Measurements from ENCODE around the gene TNKS1BP1.
A peak's percentile ranks its signal among the peaks of the same experiment; 100 is the strongest.
"Not testable (repeated sequence)": the region's sequence is repeated elsewhere in the genome, so short reads cannot be mapped to it uniquely, and the experiment has no call there.

Gene TNKS1BP1

GRCh38 chr11:57354699-57355098, 29.9 kb upstream of the TNKS1BP1 start:
- no peak for DNase-seq (ENCODE audit: low spot score)

GRCh38 chr11:57353852-57354251, 29.1 kb upstream of the TNKS1BP1 start:
- DNase-seq (ENCODE audit: low spot score), result no peak

GRCh38 chr11:57353446-57353845, 28.7 kb upstream of the TNKS1BP1 start:
- no peak for DNase-seq (ENCODE audit: low spot score)

- no peak for DNase-seq (ENCODE audit: low spot score)
Observed at GRCh38 chr11:57353036-57353435, 28.3 kb upstream of the TNKS1BP1 start.

- no peak for DNase-seq (ENCODE audit: low spot score)
Observed at GRCh38 chr11:57349491-57350274, 24.9 kb upstream of the TNKS1BP1 start.

- DNase-seq (ENCODE audit: low spot score), result no peak
Observed at GRCh38 chr11:57348636-57349313, 24.0 kb upstream of the TNKS1BP1 start.

GRCh38 chr11:57348052-57348451, 23.3 kb upstream of the TNKS1BP1 start:
- DNase-seq (ENCODE audit: low spot score), result no peak

- no peak for DNase-seq (ENCODE audit: low spot score)
Observed at GRCh38 chr11:57347336-57347735, 22.6 kb upstream of the TNKS1BP1 start.

GRCh38 chr11:57345555-57346211, 20.9 kb upstream of the TNKS1BP1 start:
- peak; percentile 73 for DNase-seq (ENCODE audit: low spot score)

- no peak for DNase-seq (ENCODE audit: low spot score)
Observed at GRCh38 chr11:57344826-57345225, 20.1 kb upstream of the TNKS1BP1 start.

- no peak for DNase-seq (ENCODE audit: low spot score)
Observed at GRCh38 chr11:57343825-57344224, 19.1 kb upstream of the TNKS1BP1 start.

- no peak for DNase-seq (ENCODE audit: low spot score)
Observed at GRCh38 chr11:57342702-57343101, 17.9 kb upstream of the TNKS1BP1 start.

- no peak for DNase-seq (ENCODE audit: low spot score)
Observed at GRCh38 chr11:57341250-57341808, 16.6 kb upstream of the TNKS1BP1 start.

- no peak for DNase-seq (ENCODE audit: low spot score)
Observed at GRCh38 chr11:57340039-57340615, 15.4 kb upstream of the TNKS1BP1 start.

- no peak for DNase-seq (ENCODE audit: low spot score)
Observed at GRCh38 chr11:57339328-57339727, 14.6 kb upstream of the TNKS1BP1 start.

GRCh38 chr11:57338142-57338541, 13.4 kb upstream of the TNKS1BP1 start, which contains the start of gene P2RX3:
Gene P2RX3 (plus strand): TSS chr11:57338352. CDS start chr11:57338551, 199 bp downstream.
- no peak for DNase-seq (ENCODE audit: low spot score)

GRCh38 chr11:57336856-57337255, 12.1 kb upstream of the TNKS1BP1 start:
- DNase-seq (ENCODE audit: low spot score), result not testable (repeated sequence)

GRCh38 chr11:57336111-57336666, 11.4 kb upstream of the TNKS1BP1 start:
- DNase-seq (ENCODE audit: low spot score), result no peak

GRCh38 chr11:57335343-57336110, 10.8 kb upstream of the TNKS1BP1 start, which contains the start of gene SSRP1:
Gene SSRP1 (minus strand): TSS chr11:57335892. CDS start chr11:57335121, 771 bp downstream.
- DNase-seq (ENCODE audit: low spot score), result peak; percentile 92

GRCh38 chr11:57335023-57335342, 10.2 kb upstream of the TNKS1BP1 start:
- DNase-seq (ENCODE audit: low spot score), result no peak
